K562 (cell line): ENCODE measurements around the gene TMEM107. TPM values are rescaled to one million over a fixed set of nuclear protein-coding genes. Genes with fewer than 3 reads are reported as not detected.
A peak's percentile ranks its signal among the peaks of the same experiment; 100 is the strongest.

Source experiments
- CBX5 ChIP-seq: IDR thresholded peaks from 2 replicates; pipeline ENCODE4 v1.6.1; 2014; ENCODE audit warnings: low read depth, borderline replicate concordance
- EP400 ChIP-seq: fragments of 450-650 bp; IDR thresholded peaks from 2 replicates; pipeline ENCODE4 v1.6.1; 2017; ENCODE audit warnings: antibody characterized with exemption, mild to moderate bottlenecking, moderate library complexity
- ILF3 ChIP-seq: fragments of 450-650 bp; IDR thresholded peaks from 2 replicates; pipeline ENCODE4 v1.6.1; 2018; ENCODE audit warnings: antibody characterized with exemption, mild to moderate bottlenecking, moderate library complexity, borderline replicate concordance
- ILK ChIP-seq: fragments of 450-650 bp; IDR thresholded peaks from 2 replicates; pipeline ENCODE4 v1.6.1; 2016; ENCODE audit warnings: missing genetic modification characterization, low read depth, mild to moderate bottlenecking, missing compliant biosample characterization, moderate library complexity, borderline replicate concordance
- KDM1A ChIP-seq, 2 experiments: fragments of 450-650 bp; IDR thresholded peaks; 2 replicates each; pipeline ENCODE4 v1.6.1; 2016; ENCODE audit warnings: mild to moderate bottlenecking in 2 of 2
- MAFK ChIP-seq: IDR thresholded peaks from 2 replicates; pipeline ENCODE4 v1.6.1; 2011; ENCODE audit warnings: low read length, improper control_type of control experiment
- PHF8 ChIP-seq: fragments of 200-600 bp; sonication (generic); IDR thresholded peaks from 2 replicates; pipeline ENCODE4 v1.6.1; 2012; ENCODE audit warnings: mixed run types, mild to moderate bottlenecking, inconsistent platforms, low read length, moderate library complexity, borderline replicate concordance
- POLR2A ChIP-seq: fragments of 450-650 bp; conservative IDR thresholded peaks from 2 replicates; pipeline ENCODE4 v1.6.1; 2016
- RBM15 ChIP-seq: fragments of 200-400 bp; formaldehyde crosslinking; IDR thresholded peaks from 2 replicates; pipeline ENCODE4 v1.6.1; 2018; ENCODE audit warnings: mild to moderate bottlenecking, low read length, moderate library complexity; ENCODE audit not compliant: insufficient read depth
- SOX6 ChIP-seq: fragments of 450-650 bp; IDR thresholded peaks from 2 replicates; pipeline ENCODE4 v1.6.1; 2014; ENCODE audit warnings: mild to moderate bottlenecking
- ZNF175 ChIP-seq: fragments of 200-800 bp; sonication (Bioruptor generic); IDR thresholded peaks from 2 replicates; pipeline ENCODE4 v1.6.1; 2016; ENCODE audit warnings: low read depth, mild to moderate bottlenecking, missing genetic modification characterization, missing compliant biosample characterization
- ZNF263 ChIP-seq: sonication (generic); formaldehyde crosslinking; IDR thresholded peaks from 2 replicates; pipeline ENCODE4 v1.8.0; 2022; ENCODE audit warnings: mild to moderate bottlenecking, missing genetic modification reagents, borderline replicate concordance
- ZNF408 ChIP-seq: fragments of 250-450 bp; sonication (Bioruptor Pico); IDR thresholded peaks from 2 replicates; pipeline ENCODE4 v1.4.0; 2020; ENCODE audit warnings: low read depth, mild to moderate bottlenecking, moderate library complexity
- ZNF707 ChIP-seq: fragments of 250-450 bp; sonication (Bioruptor Pico); conservative IDR thresholded peaks from 2 replicates; pipeline ENCODE4 v1.8.0; 2022; ENCODE audit warnings: inconsistent platforms, mild to moderate bottlenecking, moderate library complexity
- polyA plus RNA-seq, 8 experiments: library from polyadenylated mRNA; depleted of rRNA in 4 of 8; stranded (reverse) in 5 of 8; unstranded in 3 of 8; fragments of >200 nt; fragmentation: Nextera tagmentation in 2 of 8; fragmentation: Illumina TruSeq in 1 of 8; extraction: Ambion mirVana in 2 of 8; extraction: Trizol in 1 of 8; gene quantifications; 2 replicates each; pipeline versions ENCODE4 v1.2.1 to v1.2.3, GENCODE V29; 2011 to 2014; ENCODE audit warnings: inconsistent platforms in 1 of 8, missing spikeins in 1 of 8
- total RNA-seq, 7 experiments: library from RNA; depleted of rRNA in 6 of 7; stranded (reverse); fragments of >200 nt in 6 of 7; fragmentation: Illumina TruSeq in 2 of 7; extraction: Trizol in 2 of 7; gene quantifications; 2 replicates each; pipeline versions ENCODE4 v1.2.1 to v1.2.3, GENCODE V29; 2011 to 2021; ENCODE audit warnings: low replicate concordance in 1 of 7
- TF ChIP-seq, protein P1 (sequence below): fragments of 450-650 bp; IDR thresholded peaks from 2 replicates; pipeline ENCODE4 v1.6.1; 2016; ENCODE audit warnings: low read depth, mild to moderate bottlenecking, moderate library complexity
- TF ChIP-seq, protein P2 (sequence below): IDR thresholded peaks from 2 replicates; pipeline ENCODE4 v1.6.1; 2016; ENCODE audit warnings: missing genetic modification characterization, missing compliant biosample characterization
- TF ChIP-seq, protein P3 (sequence below), 2 experiments: IDR thresholded peaks; 2 replicates each; pipeline ENCODE4 v1.6.1; 2012; ENCODE audit warnings: improper control_type of control experiment in 2 of 2, low read depth in 2 of 2, low read length in 2 of 2, borderline replicate concordance in 1 of 2
- TF ChIP-seq, protein P4 (sequence below): fragments of 450-650 bp; formaldehyde crosslinking; IDR thresholded peaks from 2 replicates; pipeline ENCODE4 v1.4.0; 2020; ENCODE audit warnings: mild to moderate bottlenecking
- TF ChIP-seq, protein P5 (sequence below): fragments of 250-450 bp; sonication (Bioruptor Pico); IDR thresholded peaks from 2 replicates; pipeline ENCODE4 v1.5.0; 2020; ENCODE audit warnings: mild to moderate bottlenecking, borderline replicate concordance

Gene TMEM107
- total and polyA plus RNA-seq, 9 of the 15 experiments (the other 6 are each of a cell fraction or from before 2014, with no cell fraction given), result 7.1 to 26.2 (median 16.9) TPM

DNA sequence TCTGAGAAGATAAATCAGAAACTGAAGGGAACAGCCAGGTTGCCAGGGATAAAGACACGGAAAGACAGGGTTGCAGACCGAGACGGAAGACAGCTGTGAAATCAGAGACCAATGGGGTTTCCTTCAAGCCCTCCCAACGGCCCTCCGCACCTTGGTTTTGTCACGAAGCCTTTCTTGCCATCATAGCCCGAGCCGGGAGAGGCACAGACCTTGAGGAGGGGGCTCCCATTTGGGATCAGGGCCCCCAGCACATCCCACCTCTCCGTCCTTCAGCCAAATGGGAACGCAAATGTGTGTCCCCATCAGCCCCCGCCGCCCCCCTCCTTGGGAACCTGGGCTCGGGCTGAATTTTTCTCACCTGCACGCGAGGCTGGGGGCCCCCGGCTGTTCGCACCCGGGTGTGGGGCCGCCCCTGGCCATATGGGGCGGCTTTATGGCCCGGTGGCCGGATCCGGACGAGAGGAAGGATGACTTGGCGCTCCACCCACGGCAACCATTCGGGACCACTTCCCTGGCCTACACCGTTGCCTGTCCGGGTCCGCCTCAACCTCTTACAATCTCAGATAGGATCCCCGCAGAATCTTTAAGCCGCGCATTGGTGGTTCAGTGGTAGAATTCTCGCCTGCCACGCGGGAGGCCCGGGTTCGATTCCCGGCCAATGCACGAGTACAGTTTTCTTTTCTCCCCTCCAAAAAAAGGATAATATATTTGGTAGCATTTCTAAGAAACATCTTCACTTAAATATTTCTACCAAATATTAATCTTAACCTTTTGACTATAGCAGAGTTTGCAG, 50.8 kb downstream of the TMEM107 start (continued):
- TF ChIP-seq ZNF175 (CRISPR knock-in tag), result no peak
- TF ChIP-seq, protein P1, sequence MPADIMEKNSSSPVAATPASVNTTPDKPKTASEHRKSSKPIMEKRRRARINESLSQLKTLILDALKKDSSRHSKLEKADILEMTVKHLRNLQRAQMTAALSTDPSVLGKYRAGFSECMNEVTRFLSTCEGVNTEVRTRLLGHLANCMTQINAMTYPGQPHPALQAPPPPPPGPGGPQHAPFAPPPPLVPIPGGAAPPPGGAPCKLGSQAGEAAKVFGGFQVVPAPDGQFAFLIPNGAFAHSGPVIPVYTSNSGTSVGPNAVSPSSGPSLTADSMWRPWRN, result no peak
- TF ChIP-seq CBX5, result no peak
- TF ChIP-seq, protein P2, sequence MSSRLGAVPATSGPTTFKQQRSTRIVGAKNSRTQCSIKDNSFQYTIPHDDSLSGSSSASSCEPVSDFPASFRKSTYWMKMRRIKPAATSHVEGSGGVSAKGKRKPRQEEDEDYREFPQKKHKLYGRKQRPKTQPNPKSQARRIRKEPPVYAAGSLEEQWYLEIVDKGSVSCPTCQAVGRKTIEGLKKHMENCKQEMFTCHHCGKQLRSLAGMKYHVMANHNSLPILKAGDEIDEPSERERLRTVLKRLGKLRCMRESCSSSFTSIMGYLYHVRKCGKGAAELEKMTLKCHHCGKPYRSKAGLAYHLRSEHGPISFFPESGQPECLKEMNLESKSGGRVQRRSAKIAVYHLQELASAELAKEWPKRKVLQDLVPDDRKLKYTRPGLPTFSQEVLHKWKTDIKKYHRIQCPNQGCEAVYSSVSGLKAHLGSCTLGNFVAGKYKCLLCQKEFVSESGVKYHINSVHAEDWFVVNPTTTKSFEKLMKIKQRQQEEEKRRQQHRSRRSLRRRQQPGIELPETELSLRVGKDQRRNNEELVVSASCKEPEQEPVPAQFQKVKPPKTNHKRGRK (tag), result no peak
- TF ChIP-seq ZNF408, result no peak
- TF ChIP-seq, protein P3, sequence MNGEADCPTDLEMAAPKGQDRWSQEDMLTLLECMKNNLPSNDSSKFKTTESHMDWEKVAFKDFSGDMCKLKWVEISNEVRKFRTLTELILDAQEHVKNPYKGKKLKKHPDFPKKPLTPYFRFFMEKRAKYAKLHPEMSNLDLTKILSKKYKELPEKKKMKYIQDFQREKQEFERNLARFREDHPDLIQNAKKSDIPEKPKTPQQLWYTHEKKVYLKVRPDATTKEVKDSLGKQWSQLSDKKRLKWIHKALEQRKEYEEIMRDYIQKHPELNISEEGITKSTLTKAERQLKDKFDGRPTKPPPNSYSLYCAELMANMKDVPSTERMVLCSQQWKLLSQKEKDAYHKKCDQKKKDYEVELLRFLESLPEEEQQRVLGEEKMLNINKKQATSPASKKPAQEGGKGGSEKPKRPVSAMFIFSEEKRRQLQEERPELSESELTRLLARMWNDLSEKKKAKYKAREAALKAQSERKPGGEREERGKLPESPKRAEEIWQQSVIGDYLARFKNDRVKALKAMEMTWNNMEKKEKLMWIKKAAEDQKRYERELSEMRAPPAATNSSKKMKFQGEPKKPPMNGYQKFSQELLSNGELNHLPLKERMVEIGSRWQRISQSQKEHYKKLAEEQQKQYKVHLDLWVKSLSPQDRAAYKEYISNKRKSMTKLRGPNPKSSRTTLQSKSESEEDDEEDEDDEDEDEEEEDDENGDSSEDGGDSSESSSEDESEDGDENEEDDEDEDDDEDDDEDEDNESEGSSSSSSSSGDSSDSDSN (IDR thresholded peaks at IDR 0.05; ENCODE audit: borderline replicate concordance in 1 of 2, low read depth in 2 of 2, low read length in 2 of 2), result no peak
- no peak for TF ChIP-seq ILK
- TF ChIP-seq ILF3, result 0 out of 2 replicates have a peak, but pooled peaks have one; percentile 47
- no peak for TF ChIP-seq SOX6
- TF ChIP-seq, protein P4, sequence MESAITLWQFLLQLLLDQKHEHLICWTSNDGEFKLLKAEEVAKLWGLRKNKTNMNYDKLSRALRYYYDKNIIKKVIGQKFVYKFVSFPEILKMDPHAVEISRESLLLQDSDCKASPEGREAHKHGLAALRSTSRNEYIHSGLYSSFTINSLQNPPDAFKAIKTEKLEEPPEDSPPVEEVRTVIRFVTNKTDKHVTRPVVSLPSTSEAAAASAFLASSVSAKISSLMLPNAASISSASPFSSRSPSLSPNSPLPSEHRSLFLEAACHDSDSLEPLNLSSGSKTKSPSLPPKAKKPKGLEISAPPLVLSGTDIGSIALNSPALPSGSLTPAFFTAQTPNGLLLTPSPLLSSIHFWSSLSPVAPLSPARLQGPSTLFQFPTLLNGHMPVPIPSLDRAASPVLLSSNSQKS (CRISPR knock-in tag), result no peak
- TF ChIP-seq EP400, result 0 out of 2 replicates have a peak, but pooled peaks have one; percentile 20
- no peak for TF ChIP-seq ZNF263 (CRISPR knock-in tag)
- TF ChIP-seq, protein P5, sequence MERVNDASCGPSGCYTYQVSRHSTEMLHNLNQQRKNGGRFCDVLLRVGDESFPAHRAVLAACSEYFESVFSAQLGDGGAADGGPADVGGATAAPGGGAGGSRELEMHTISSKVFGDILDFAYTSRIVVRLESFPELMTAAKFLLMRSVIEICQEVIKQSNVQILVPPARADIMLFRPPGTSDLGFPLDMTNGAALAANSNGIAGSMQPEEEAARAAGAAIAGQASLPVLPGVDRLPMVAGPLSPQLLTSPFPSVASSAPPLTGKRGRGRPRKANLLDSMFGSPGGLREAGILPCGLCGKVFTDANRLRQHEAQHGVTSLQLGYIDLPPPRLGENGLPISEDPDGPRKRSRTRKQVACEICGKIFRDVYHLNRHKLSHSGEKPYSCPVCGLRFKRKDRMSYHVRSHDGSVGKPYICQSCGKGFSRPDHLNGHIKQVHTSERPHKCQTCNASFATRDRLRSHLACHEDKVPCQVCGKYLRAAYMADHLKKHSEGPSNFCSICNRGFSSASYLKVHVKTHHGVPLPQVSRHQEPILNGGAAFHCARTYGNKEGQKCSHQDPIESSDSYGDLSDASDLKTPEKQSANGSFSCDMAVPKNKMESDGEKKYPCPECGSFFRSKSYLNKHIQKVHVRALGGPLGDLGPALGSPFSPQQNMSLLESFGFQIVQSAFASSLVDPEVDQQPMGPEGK (CRISPR knock-in tag), result no peak
- peak; percentile 49; the same call in 1 of the 2 replicates for TF ChIP-seq POLR2A
- TF ChIP-seq PHF8, result no peak
- TF ChIP-seq ZNF707 (CRISPR knock-in tag), result no peak
- no peak for TF ChIP-seq MAFK
- no peak for TF ChIP-seq RBM15
- TF ChIP-seq KDM1A (IDR thresholded peaks at IDR 0.05), result no peak
